ENCODE results near the gene PLXNA2.

- TF ChIP-seq POLR2A (IDR thresholded peaks at IDR 0.05) = no peak
- TF ChIP-seq, protein P1, sequence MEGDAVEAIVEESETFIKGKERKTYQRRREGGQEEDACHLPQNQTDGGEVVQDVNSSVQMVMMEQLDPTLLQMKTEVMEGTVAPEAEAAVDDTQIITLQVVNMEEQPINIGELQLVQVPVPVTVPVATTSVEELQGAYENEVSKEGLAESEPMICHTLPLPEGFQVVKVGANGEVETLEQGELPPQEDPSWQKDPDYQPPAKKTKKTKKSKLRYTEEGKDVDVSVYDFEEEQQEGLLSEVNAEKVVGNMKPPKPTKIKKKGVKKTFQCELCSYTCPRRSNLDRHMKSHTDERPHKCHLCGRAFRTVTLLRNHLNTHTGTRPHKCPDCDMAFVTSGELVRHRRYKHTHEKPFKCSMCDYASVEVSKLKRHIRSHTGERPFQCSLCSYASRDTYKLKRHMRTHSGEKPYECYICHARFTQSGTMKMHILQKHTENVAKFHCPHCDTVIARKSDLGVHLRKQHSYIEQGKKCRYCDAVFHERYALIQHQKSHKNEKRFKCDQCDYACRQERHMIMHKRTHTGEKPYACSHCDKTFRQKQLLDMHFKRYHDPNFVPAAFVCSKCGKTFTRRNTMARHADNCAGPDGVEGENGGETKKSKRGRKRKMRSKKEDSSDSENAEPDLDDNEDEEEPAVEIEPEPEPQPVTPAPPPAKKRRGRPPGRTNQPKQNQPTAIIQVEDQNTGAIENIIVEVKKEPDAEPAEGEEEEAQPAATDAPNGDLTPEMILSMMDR (IDR thresholded peaks at IDR 0.05) = no peak
Observed at GRCh38 chr1:208054485-208054884, 189.7 kb downstream of the PLXNA2 start.
